ENCODE measurements around the gene ACKR4.

DNA sequence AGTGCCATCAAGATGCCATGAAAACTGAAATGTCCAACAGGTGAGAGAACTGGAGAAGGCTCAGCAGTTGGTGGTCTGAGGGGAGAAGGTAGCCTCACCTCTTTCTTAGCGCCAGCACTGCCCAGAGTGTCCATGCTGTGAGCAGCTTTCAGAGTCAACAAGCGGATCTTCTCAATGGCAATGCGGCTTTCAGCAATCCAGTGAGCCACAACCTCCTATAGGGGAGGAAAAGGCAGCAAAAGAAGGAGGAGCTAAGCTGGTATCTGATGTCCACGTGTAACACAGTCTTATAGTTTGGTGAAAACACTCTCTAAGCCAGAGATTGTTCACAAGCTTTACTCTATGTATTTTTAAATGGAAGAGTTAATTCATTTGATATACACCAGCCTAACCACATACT lies 36.1 kb upstream of the ACKR4 start:
- TF ChIP-seq, protein P1, sequence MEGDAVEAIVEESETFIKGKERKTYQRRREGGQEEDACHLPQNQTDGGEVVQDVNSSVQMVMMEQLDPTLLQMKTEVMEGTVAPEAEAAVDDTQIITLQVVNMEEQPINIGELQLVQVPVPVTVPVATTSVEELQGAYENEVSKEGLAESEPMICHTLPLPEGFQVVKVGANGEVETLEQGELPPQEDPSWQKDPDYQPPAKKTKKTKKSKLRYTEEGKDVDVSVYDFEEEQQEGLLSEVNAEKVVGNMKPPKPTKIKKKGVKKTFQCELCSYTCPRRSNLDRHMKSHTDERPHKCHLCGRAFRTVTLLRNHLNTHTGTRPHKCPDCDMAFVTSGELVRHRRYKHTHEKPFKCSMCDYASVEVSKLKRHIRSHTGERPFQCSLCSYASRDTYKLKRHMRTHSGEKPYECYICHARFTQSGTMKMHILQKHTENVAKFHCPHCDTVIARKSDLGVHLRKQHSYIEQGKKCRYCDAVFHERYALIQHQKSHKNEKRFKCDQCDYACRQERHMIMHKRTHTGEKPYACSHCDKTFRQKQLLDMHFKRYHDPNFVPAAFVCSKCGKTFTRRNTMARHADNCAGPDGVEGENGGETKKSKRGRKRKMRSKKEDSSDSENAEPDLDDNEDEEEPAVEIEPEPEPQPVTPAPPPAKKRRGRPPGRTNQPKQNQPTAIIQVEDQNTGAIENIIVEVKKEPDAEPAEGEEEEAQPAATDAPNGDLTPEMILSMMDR (conservative IDR thresholded peaks at IDR 0.05; ENCODE audit: low read depth, low read length): no peak
- no peak for TF ChIP-seq EZH2 (IDR thresholded peaks at IDR 0.05; ENCODE audit: low read length, unreplicated experiment)
